HG03457 (cell line): ENCODE data around the gene CYB561A3.
"Not testable (repeated sequence)": the region's sequence is repeated elsewhere in the genome, so short reads cannot be mapped to it uniquely, and the experiment has no call there.

Experiments used
- ATAC-seq: cut with Tn5 transposase; IDR thresholded peaks from one replicate; pipeline ENCODE4 v1.9.1; 2021; ENCODE audit warnings: moderate number of reproducible peaks; ENCODE audit not compliant: unreplicated experiment

The CYB561A3 gene

DNA sequence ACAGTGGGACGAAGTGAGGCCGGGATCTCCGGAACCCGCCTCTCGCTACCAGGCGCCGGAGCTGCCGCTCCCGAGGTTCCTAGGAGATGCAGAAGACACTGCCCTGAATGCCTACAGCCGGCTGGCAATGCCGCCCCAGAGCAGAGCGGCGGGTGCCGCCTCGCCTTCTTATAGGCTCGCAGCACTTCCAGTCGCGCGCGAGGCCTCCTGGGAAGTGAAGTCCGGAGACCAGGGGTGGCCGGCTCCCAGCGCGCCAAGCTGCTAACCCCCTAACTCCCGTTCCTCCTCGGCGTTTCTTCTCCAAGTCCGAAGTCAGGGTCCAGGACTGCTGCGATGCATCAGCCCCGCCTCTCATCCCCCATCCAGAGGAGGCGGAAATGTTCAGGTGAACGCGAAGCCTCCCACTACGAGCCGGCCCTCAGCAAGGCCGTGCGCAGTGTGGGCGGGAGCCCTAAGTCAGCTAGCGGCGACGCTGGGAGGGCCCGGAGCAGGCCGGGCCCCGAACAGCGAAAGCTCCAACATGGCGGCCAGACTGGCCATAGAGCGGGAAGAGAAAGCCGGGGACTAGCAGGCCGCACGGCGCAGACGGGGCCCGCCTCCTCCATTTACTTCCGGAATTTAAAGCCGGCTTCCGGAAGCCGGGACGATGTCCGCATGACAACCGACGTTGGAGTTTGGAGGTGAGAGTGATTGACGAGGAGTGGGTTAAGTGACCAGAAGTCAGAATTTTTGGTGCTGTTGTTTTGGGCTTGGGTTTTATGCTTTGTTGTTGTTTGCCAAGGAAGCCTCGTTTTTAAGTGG is at the start of gene CYB561A3, which contains the start of gene TMEM138:
CYB561A3 (minus strand) TSS at position 142 of the 801 bp plus-strand sequence. CDS start 5,169 bp downstream, outside the sequence.
TMEM138 (plus strand) TSS at position 634 of the 801 bp plus-strand sequence. CDS start 2,017 bp downstream, outside the sequence.
- peak; percentile 66 for ATAC-seq

DNA sequence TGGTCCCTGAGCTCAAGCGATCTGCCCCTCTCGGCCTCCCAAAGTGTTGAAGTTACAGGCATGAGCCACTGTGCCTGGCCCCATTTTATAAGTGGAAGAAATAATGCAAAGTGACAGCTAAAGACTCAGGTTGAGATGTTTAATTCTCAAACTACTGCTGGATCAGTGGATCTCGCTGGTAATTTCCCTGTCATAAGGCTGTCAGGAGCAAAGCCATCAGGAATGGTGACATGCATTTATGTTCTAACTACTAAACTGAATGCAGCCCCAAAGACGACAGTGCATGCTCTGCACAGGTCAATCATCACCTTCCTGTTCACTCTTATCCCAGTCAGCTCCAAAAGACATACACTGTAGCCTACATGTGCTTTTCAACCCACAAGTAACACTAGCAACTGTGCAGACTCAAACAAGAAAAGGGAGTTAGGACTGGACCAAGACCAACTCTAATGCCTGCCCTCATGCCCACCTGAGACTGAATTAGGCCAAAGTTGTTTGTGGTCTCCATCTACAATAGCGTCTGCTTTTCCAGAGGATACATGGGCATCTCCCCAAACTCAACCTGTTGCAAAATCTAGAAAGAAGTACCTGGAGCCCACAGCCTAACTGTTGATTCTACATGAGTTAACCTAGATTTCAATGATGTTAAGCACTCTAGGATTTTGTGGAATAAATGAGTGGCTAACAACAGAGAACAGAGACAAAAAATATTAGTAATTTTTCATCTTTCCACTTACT is 45.5 kb upstream of the CYB561A3 start:
- ATAC-seq, result no peak

DNA sequence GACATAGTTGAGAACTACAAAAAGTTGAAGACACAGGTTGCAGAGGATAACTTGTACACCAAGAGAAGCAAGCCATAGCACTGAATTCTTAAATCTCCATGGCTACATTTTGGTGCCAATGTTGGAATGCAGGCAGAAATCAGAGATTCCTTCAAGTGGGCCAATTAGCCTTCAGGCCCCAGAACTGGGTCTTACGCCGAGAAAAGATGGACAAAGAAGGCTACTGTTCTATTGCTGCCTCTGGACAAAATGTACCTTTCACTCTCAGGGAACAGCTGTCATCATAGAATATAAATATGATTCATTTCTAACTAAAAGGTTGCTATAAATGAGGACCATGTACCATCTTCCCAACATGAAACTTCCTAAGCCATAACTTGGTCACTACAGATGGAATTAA is 44.4 kb upstream of the CYB561A3 start:
- ATAC-seq, result no peak

- ATAC-seq, result no peak
These were observed 43.0 kb upstream of the CYB561A3 start for GRCh38 chr11:61404641-61405040.

- no peak for ATAC-seq
These were observed 42.4 kb upstream of the CYB561A3 start for GRCh38 chr11:61404103-61404502.

DNA sequence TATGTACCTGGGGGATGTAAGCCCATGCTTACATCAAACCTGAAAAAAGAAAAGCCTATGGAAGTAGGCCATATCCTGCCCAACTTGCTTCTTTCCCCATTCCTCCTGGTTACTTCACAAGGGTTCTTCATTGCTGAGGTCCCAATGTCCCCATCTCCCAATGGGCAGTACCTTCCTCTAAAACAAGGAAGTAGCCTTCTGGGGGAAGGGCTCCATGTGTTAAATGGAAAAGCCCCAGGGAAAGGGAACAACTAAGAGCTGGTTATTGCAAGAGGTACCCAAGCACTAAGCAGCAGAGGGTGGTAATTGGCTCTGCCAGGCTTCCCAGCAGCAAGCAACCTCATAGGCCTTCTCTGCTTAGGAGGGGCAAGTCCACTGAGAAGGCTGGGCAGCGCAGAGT is 42.0 kb upstream of the CYB561A3 start:
- ATAC-seq, result no peak

DNA sequence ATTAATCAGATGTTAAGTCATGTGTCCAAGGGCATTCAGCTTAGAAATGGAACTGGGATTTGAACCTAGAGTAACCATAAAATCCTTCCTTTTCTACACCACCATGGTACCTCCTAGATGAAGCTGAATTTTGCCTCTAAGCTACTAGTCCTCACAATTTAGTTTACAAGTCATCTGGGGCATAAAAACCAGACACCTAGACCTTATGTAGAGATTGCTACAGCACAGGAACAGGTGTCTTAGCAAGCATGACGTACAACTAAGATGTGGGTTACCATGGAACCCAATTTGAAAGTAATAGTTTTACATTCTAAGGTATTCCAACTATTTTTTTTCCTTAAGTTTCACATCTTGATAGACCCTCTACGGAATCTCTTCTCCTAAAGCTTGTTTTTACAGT is 39.9 kb upstream of the CYB561A3 start:
- no peak for ATAC-seq

DNA sequence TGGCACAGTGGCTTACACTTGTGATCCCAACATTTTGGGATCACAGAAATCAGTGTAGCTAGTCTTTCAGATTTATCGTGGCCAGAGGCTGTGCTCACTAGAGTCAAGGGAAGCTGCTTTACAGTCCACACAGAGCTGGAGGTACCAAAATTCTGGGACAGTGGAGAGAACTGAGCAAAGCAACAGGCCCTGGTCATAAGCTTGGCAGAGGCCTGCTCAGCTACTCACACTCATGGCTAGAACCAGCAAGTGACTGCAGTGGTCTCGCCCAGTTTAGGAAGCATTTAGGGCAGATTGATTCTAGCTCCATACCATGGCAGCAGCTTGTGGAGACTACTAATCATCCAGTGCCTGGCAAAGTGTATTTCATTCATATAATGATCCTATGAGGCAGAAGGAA is 39.5 kb upstream of the CYB561A3 start:
- no peak for ATAC-seq

- ATAC-seq, result no peak
These were observed 31.4 kb upstream of the CYB561A3 start for GRCh38 chr11:61392981-61393595.

DNA sequence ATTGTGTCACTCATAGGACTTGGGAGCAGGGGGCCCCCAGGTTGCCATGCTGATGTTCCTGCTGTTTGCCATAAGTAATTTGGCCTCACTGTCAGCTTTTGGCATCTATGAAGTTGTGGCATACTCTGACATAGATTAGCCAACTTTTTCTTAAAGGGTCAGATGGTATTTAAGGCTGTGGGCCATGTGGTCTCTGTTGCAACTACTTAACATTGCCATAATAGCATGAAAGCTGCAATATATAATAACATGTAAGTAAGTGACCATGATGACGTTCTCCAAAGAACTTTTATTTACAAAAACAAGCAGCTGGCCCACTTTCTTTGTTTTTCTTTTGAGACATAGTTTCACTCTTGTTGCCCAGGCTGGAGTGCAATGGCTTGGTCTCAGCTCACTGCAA is 28.5 kb upstream of the CYB561A3 start:
- ATAC-seq, result no peak

DNA sequence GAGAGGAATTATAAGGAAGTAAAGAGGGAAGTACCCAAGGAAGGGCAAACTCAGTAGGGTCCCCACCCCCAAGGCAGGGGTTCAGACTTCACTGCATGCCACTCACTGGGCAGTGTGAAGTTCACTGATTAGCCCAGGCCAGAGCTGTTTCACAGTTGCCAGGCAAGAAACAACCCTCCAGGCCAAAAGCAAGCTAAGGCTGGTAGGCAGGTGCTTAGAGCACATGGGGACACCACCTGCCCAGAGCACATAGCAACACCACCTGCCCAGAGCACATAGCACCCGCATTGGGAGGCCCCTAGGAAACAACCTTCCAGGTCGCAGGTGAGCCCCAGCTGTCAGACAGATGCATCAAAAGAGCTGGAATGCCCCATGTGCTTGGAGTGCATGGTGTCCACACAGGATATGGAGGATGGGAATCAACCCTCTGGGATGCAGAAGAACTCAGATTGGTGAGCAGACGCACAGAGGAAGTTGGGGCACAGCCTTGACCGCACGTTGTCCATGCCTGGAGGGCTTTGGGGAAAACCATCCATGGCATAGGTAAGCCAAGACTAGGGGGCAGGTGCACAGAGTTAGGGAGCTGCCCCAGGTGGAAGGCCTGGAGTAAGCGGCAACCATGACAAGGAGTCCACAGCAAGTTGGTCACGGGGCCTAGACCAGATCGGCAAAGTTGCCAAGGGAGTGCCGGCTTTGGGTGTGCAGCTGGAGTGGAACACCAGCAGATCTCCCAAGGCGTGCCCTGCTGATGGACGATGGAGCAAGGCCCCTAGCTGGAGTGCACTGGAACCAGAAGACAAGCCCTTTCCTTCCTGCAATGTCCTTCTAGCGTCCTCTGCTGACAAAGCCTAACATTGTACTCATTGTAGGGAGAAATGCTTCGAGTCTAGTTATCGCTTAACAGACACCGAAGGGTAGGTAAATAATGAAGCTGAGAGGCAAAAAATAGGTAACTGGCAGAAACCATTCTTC is 22.9 kb upstream of the CYB561A3 start:
- no peak for ATAC-seq

GRCh38 chr11:61383859-61384258 is 22.2 kb upstream of the CYB561A3 start:
- ATAC-seq, result not testable (repeated sequence)

- no peak for ATAC-seq
These were observed 19.2 kb upstream of the CYB561A3 start for GRCh38 chr11:61380884-61381283.

DNA sequence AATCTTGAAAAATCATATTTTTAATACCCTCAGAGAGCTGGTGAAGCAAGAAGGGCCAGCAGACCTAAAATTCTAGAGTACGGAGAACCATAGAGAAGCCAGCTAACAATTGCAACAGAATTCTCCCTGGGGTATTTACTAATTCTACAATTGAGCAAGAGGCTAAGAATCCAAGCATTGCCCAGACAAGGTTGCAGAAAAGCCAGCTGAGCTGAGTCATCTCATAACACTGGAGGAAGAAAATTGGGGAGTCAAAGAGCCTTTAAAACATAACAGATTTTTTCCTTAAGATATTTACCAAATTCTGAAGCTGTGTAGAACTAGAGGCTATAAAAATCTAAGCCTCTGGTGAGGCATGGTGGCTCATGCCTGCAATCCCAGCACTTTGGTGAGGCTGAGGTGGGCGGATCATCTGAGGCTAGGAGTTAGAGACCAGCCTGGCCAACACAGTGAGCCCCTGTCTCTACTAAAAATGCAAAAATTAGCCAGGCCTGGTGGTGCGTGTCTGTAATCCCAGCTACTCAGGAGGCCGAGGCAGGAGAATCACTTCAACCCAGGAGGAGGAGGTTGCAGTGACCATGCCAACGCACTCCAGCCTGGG is 17.1 kb upstream of the CYB561A3 start:
- ATAC-seq, result no peak

- no peak for ATAC-seq
These were observed 15.9 kb upstream of the CYB561A3 start for GRCh38 chr11:61377461-61378160.

GRCh38 chr11:61375761-61376108 is 14.1 kb upstream of the CYB561A3 start:
- ATAC-seq, result no peak

DNA sequence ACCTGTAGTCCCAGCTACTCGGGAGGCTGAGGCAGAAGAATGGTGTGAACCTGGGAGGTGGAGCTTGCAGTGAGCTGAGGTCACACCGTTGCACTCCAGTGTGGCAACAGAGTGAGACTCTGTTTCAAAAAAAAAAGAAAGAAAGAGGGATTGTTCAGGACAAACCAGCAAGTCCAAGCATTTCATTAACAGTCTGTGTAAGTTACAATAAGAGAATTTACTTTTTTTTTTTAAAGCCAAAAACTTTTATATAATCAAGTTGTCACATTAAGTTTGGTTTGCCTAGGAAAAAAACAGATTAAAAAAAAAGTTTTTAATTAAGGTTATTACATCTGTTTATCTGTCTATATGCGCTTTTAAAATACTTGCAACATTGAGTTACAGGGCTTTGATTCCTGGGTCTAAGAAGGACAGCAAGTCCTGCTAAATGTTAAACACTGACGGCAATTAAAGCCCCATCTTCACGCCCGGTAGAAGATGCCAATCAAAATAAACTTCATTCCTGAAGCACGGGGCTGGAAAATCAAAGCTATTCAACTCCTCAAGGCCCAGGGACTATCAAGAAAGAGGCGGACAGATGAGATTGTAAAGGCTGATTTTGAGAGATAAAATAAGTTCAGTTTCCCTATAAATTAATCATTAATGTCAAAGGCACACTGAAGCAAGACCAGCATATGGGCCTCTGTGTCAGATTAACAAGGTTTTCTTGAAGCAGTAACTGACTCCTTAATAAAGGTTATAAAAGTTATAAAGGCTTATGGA is 11.2 kb upstream of the CYB561A3 start:
- ATAC-seq, result no peak

GRCh38 chr11:61370349-61371005 is 8.8 kb upstream of the CYB561A3 start:
- ATAC-seq, result no peak
